Measurements from ENCODE around the gene CA10. TPM values are rescaled to one million over a fixed set of nuclear protein-coding genes. Genes with fewer than 3 reads are reported as not detected.

CA10 gene
- polyA plus RNA-seq, 1 donor from 2014 or later = 6.2 TPM

DNA sequence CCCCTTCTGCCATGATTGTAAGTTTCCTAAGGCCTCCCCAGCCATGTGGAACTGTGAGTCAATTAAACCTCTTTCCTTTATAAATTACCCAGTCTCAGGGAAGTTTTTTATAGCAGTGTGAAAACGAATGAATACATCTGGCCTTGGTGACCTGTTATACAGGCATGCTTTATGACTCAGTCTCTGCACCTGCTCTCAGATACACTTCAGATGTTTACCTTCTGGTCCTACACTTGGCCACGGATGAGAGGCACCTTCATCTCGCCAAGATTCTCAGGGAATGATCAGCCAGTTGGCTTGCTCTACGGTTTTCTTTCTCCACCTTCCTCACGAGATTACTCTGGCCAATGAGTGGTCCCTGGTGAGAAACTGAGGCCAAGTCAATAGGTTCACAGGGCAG is 304.7 kb downstream of the CA10 start:
- TF ChIP-seq TAF1 (IDR thresholded peaks at IDR 0.05; ENCODE audit: low read depth) (no peak), POLR2AphosphoS5 (IDR thresholded peaks at IDR 0.05) (no peak), EZH2 (IDR thresholded peaks at IDR 0.05; ENCODE audit: borderline replicate concordance, insufficient read depth, low read length, poor library complexity, severe bottlenecking) (no peak), REST (IDR thresholded peaks at IDR 0.05; ENCODE audit: borderline replicate concordance) (no peak), SMC3 (conservative IDR thresholded peaks at IDR 0.05; ENCODE audit: poor library complexity) (no peak), RAD21 (conservative IDR thresholded peaks at IDR 0.05) (no peak)
- H3K4me2 ChIP-seq (ENCODE audit: low read length) = no peak overlapping the region
- H2AFZ ChIP-seq (ENCODE audit: low read depth, low read length) = no peak overlapping the region
- H4K20me1 ChIP-seq (ENCODE audit: insufficient read depth) = no peaks in the 10 kb centered on the region
- H3F3A ChIP-seq (ENCODE audit: insufficient read depth, low read length, poor library complexity, severe bottlenecking) = no peaks in the 10 kb centered on the region
- no peaks in the 10 kb centered on the region for H3K27me3 ChIP-seq (ENCODE audit: insufficient read depth, low read depth, low read length)
- H3K27ac ChIP-seq (ENCODE audit: low read length) = no peak overlapping the region
- H3K4me3 ChIP-seq (ENCODE audit: low read length) = no peak overlapping the region
- H3K9me3 ChIP-seq (ENCODE audit: low read length) = no peaks in the 10 kb centered on the region
- H3K9me2 ChIP-seq (ENCODE audit: insufficient read depth, low read length) = no peaks in the 10 kb centered on the region
- no peaks in the 10 kb centered on the region for H3K79me2 ChIP-seq (replicated peaks; ENCODE audit: insufficient read depth, low read length)
- no peaks in the 10 kb centered on the region for H3K36me3 ChIP-seq (ENCODE audit: insufficient read depth, low read length)
- no peak overlapping the region for H3K9ac ChIP-seq (ENCODE audit: low read length)

GRCh38 chr17:51852603-51853002 is 305.9 kb downstream of the CA10 start:
- no peak overlapping the region for H3K9ac ChIP-seq (ENCODE audit: low read length)
- H3K4me2 ChIP-seq (ENCODE audit: low read length) = no peak overlapping the region
- H3K4me3 ChIP-seq (ENCODE audit: low read length) = no peak overlapping the region
- TF ChIP-seq TAF1 (IDR thresholded peaks at IDR 0.05; ENCODE audit: low read depth) (no peak), REST (IDR thresholded peaks at IDR 0.05; ENCODE audit: borderline replicate concordance) (no peak), SMC3 (conservative IDR thresholded peaks at IDR 0.05; ENCODE audit: poor library complexity) (no peak), EZH2 (IDR thresholded peaks at IDR 0.05; ENCODE audit: borderline replicate concordance, insufficient read depth, low read length, poor library complexity, severe bottlenecking) (no peak), CTCF (IDR thresholded peaks at IDR 0.05; ENCODE audit: poor library complexity, severe bottlenecking) (no peak), RAD21 (conservative IDR thresholded peaks at IDR 0.05) (no peak), POLR2AphosphoS5 (IDR thresholded peaks at IDR 0.05) (no peak), MXI1 (conservative IDR thresholded peaks at IDR 0.05; ENCODE audit: poor library complexity, severe bottlenecking) (no peak), EP300 (conservative IDR thresholded peaks at IDR 0.05; ENCODE audit: poor library complexity, severe bottlenecking) (no peak)
- no peaks in the 10 kb centered on the region for H3K36me3 ChIP-seq (ENCODE audit: insufficient read depth, low read length)
- H3K27me3 ChIP-seq (ENCODE audit: insufficient read depth, low read depth, low read length) = no peaks in the 10 kb centered on the region
- no peak overlapping the region for H2AFZ ChIP-seq (ENCODE audit: low read depth, low read length)
- H3K27ac ChIP-seq (ENCODE audit: low read length) = no peak overlapping the region
- no peaks in the 10 kb centered on the region for H3K9me3 ChIP-seq (ENCODE audit: low read length)
- H3F3A ChIP-seq (ENCODE audit: insufficient read depth, low read length, poor library complexity, severe bottlenecking) = no peaks in the 10 kb centered on the region
- H4K20me1 ChIP-seq (ENCODE audit: insufficient read depth) = no peaks in the 10 kb centered on the region
- no peaks in the 10 kb centered on the region for H3K9me2 ChIP-seq (ENCODE audit: insufficient read depth, low read length)
- H3K79me2 ChIP-seq (replicated peaks; ENCODE audit: insufficient read depth, low read length) = no peaks in the 10 kb centered on the region
